A549 (cell line): ENCODE measurements around the gene PXT1. TPM values are rescaled to one million over a fixed set of nuclear protein-coding genes. Genes with fewer than 3 reads are reported as not detected.
"Not testable (repeated sequence)": the region's sequence is repeated elsewhere in the genome, so short reads cannot be mapped to it uniquely, and the experiment has no call there.

Experiments used
- ATAC-seq, 2 experiments: fragments of 200-7000 bp in 1 of 2; fragments of >200 bp in 1 of 2; cut with Nextera tagmentation in 1 of 2; cut with Tn5 transposase in 1 of 2; 3 replicates each; pipeline versions ENCODE4 v1.8.0 to v1.9.1; 2018 to 2020; ENCODE audit warnings: mild to moderate bottlenecking in 1 of 2, moderate library complexity in 1 of 2
- CTCF ChIA-PET: fragments of 300-600 bp; sonication (Branson Sonifier 250); formaldehyde crosslinking; extraction: SDS; loops from one replicate; lab custom pipeline; 2021; ENCODE audit warnings: antibody characterized with exemption, inconsistent platforms; lab: Yijun Ruan, JAX
- POLR2A ChIA-PET: fragments of 350-600 bp; formaldehyde crosslinking; extraction: SDS; loops from one replicate; lab custom pipeline; 2021; ENCODE audit warnings: antibody characterized with exemption, inconsistent platforms; lab: Yijun Ruan, JAX
- DNase-seq, 2 experiments: peaks; one replicate each; pipeline versions ENCODE4 v3.0.0 to v3.0.0-alpha.2; 2011 to 2016; ENCODE audit warnings: low read depth in 1 of 2, low spot score in 1 of 2
- FAIRE-seq: peaks from 2 replicates; lab custom pipeline; 2011; peaks lifted over from hg19 to GRCh38; lab: Jason Lieb, UNC
- H3K27ac ChIP-seq, 2 experiments: fragments of >200 bp; sonication (Bioruptor Twin); formaldehyde crosslinking; 3 replicates each; pipeline ENCODE4 v1.5.1; 2016 to 2017
- H3K4me1 ChIP-seq: fragments of >200 bp; sonication (Bioruptor Twin); formaldehyde crosslinking; 3 replicates; pipeline ENCODE4 v1.6.1; 2016
- H3K4me2 ChIP-seq: fragments of >200 bp; sonication (Bioruptor Twin); formaldehyde crosslinking; 3 replicates; pipeline ENCODE4 v1.6.1; 2016
- H3K4me3 ChIP-seq: fragments of >200 bp; sonication (Bioruptor Twin); formaldehyde crosslinking; 3 replicates; pipeline ENCODE4 v1.5.1; 2016
- H3K9me3 ChIP-seq: fragments of >200 bp; sonication (Bioruptor Twin); formaldehyde crosslinking; 3 replicates; pipeline ENCODE4 v1.6.1; 2016
- BCL3 ChIP-seq: fragments of >200 bp; sonication (Bioruptor Twin); formaldehyde crosslinking; IDR thresholded peaks from 3 replicates; pipeline ENCODE4 v1.6.1; 2016
- CHD4 ChIP-seq: fragments of 200-600 bp; sonication (generic); IDR thresholded peaks from 2 replicates; pipeline ENCODE4 v1.6.1; 2016; ENCODE audit warnings: antibody characterized with exemption, mild to moderate bottlenecking, borderline replicate concordance
- E2F6 ChIP-seq: IDR thresholded peaks from 2 replicates; pipeline ENCODE4 v1.6.1; 2012; ENCODE audit warnings: low read depth, borderline replicate concordance
- EHF ChIP-seq: fragments of 250-450 bp; sonication (Bioruptor Pico); IDR thresholded peaks from 2 replicates; pipeline ENCODE4 v1.5.0; 2020; ENCODE audit warnings: mild to moderate bottlenecking
- EHMT2 ChIP-seq: fragments of 200-600 bp; sonication (generic); IDR thresholded peaks from 2 replicates; pipeline ENCODE4 v1.6.1; 2016; ENCODE audit warnings: antibody characterized with exemption, low read depth, mild to moderate bottlenecking, moderate library complexity
- ESRRA ChIP-seq: fragments of 150-350 bp; IDR thresholded peaks from 2 replicates; pipeline ENCODE4 v1.6.1; 2014; ENCODE audit warnings: mild to moderate bottlenecking, low read length, borderline replicate concordance
- FOSB ChIP-seq: fragments of 250-450 bp; sonication (Bioruptor Pico); IDR thresholded peaks from 2 replicates; pipeline ENCODE4 v1.5.0; 2020; ENCODE audit warnings: mild to moderate bottlenecking, moderate library complexity
- GATA3 ChIP-seq: IDR thresholded peaks from 2 replicates; pipeline ENCODE4 v1.6.1; 2012; ENCODE audit warnings: borderline replicate concordance
- KDM1A ChIP-seq: fragments of 200-600 bp; sonication (generic); IDR thresholded peaks from 2 replicates; pipeline ENCODE4 v1.6.1; 2016; ENCODE audit warnings: low read depth, mild to moderate bottlenecking
- MAFK ChIP-seq: fragments of 450-650 bp; IDR thresholded peaks from 2 replicates; pipeline ENCODE4 v1.6.1; 2014; ENCODE audit not compliant: partially characterized antibody
- MAZ ChIP-seq: fragments of 150-350 bp; IDR thresholded peaks from 2 replicates; pipeline ENCODE4 v1.6.1; 2014; ENCODE audit warnings: antibody characterized with exemption, low read depth, low read length, borderline replicate concordance
- NFE2L2 ChIP-seq: fragments of 150-350 bp; conservative IDR thresholded peaks from 2 replicates; pipeline ENCODE4 v1.6.1; 2014; ENCODE audit warnings: low read length
- REST ChIP-seq: fragments of 200-600 bp; sonication (generic); IDR thresholded peaks from 2 replicates; pipeline ENCODE4 v1.6.1; 2016; ENCODE audit warnings: antibody characterized with exemption, mild to moderate bottlenecking, moderate library complexity
- RFX5 ChIP-seq: fragments of 450-650 bp; IDR thresholded peaks from 2 replicates; pipeline ENCODE4 v1.7.1; 2014; ENCODE audit warnings: antibody characterized with exemption, mild to moderate bottlenecking, moderate library complexity
- SMC3 ChIP-seq: fragments of >200 bp; sonication (Bioruptor Twin); formaldehyde crosslinking; IDR thresholded peaks from 3 replicates; pipeline ENCODE4 v1.6.1; 2018; ENCODE audit warnings: inconsistent platforms
- USF2 ChIP-seq: fragments of 450-650 bp; IDR thresholded peaks from 2 replicates; pipeline ENCODE4 v1.6.1; 2014; ENCODE audit warnings: antibody characterized with exemption
- ZC3H11A ChIP-seq: fragments of 450-650 bp; IDR thresholded peaks from 2 replicates; pipeline ENCODE4 v1.6.1; 2014; ENCODE audit warnings: antibody characterized with exemption, mild to moderate bottlenecking
- ZNF302 ChIP-seq: fragments of 250-450 bp; sonication (Bioruptor Pico); IDR thresholded peaks from 2 replicates; pipeline ENCODE4 v1.9.0; 2021; ENCODE audit warnings: inconsistent platforms, mild to moderate bottlenecking, moderate library complexity
- WGBS: methylation state at CpG from one replicate; pipeline ENCODE4 v1.1.6; 2017; ENCODE audit errors: missing lambda C conversion rate; 5-methylcytosine and 5-hydroxymethylcytosine counted together
- polyA plus RNA-seq, 4 experiments: library from polyadenylated mRNA; depleted of rRNA in 3 of 4; stranded (reverse); fragments of >200 nt; fragmentation: RNase III in 1 of 4; extraction: RNeasy Plus Mini Kit Qiagen cat#74134 plus additional on column Dnase treatment in 1 of 4; gene quantifications; 2 replicates in 3 of 4; 3 replicates in 1 of 4; pipeline ENCODE4 v1.2.3, GENCODE V29; 2011 to 2017
- TF ChIP-seq, protein P1 (sequence below): fragments of 150-350 bp; IDR thresholded peaks from 2 replicates; pipeline ENCODE4 v1.6.1; 2014; ENCODE audit warnings: low read depth, mild to moderate bottlenecking, low read length

Gene PXT1
- polyA plus RNA-seq, 2 of the 4 experiments (the other 2 are of a cell fraction) = not detected

DNA sequence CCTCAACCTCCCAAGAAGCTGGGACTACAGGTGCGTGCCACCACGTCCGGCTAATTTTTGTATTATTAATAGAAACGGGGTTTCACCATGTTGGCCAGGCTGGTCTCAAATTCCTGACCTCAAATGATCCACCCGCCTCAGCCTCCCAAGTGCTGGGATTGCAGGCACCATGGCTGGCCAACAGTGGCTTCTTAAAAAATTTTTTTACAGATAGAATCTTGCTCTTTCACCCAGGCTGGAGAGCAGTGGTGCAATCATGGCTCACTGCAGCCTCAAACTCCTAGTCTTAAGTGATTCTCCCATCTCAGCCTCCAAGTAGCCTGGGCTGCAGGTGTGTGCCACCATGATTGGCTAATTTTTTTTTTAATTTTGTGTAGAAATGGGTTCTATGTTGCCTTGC is 40.7 kb upstream of the PXT1 start:
- FAIRE-seq, H3K9me3 ChIP-seq, H3K4me3 ChIP-seq, DNase-seq, H3K4me1 ChIP-seq, ATAC-seq, CTCF ChIA-PET, H3K4me2 ChIP-seq, POLR2A ChIA-PET, H3K27ac ChIP-seq: not testable (repeated sequence)
- 98% methylated on average over 5 of the region's 5 CpGs for WGBS

GRCh38 chr6:36479256-36479655 is 36.6 kb upstream of the PXT1 start:
- H3K9me3 ChIP-seq = no peaks in the 10 kb centered on the region
- no peak for DNase-seq
- CTCF ChIA-PET = interaction anchor here (1.4 kb wide), 1 partner anchor 8 kb away, joined by 3 read pairs; no protein-coding TSS in a partner anchor
- no peak overlapping the region for H3K4me3 ChIP-seq
- no peak overlapping the region for H3K4me2 ChIP-seq
- no peak for FAIRE-seq
- no peak for ATAC-seq
- H3K4me1 ChIP-seq = no peaks in the 10 kb centered on the region
- WGBS = 96% methylated on average over 1 of the region's 1 CpG
- POLR2A ChIA-PET = no interaction called here
- H3K27ac ChIP-seq = no peak overlapping the region
- TF ChIP-seq EHF (CRISPR knock-in tag) = no peak
- TF ChIP-seq GATA3 = no peak
- no peak for TF ChIP-seq REST
- no peak for TF ChIP-seq ZNF302 (CRISPR knock-in tag)
- TF ChIP-seq ESRRA = no peak
- TF ChIP-seq MAFK = no peak
- no peak for TF ChIP-seq NFE2L2
- TF ChIP-seq E2F6 = no peak
- no peak for TF ChIP-seq ZC3H11A
- TF ChIP-seq FOSB = no peak
- no peak for TF ChIP-seq BCL3
- TF ChIP-seq RFX5 = no peak
- no peak for TF ChIP-seq USF2
- TF ChIP-seq MAZ = no peak
- no peak for TF ChIP-seq CHD4
- TF ChIP-seq, protein P1, sequence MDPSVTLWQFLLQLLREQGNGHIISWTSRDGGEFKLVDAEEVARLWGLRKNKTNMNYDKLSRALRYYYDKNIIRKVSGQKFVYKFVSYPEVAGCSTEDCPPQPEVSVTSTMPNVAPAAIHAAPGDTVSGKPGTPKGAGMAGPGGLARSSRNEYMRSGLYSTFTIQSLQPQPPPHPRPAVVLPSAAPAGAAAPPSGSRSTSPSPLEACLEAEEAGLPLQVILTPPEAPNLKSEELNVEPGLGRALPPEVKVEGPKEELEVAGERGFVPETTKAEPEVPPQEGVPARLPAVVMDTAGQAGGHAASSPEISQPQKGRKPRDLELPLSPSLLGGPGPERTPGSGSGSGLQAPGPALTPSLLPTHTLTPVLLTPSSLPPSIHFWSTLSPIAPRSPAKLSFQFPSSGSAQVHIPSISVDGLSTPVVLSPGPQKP = no peak
- no peak for TF ChIP-seq EHMT2
- no peak for TF ChIP-seq SMC3
- no peak for TF ChIP-seq KDM1A
- TF ChIP-seq, all 56 proteins: peak for 0
